Calu3 (cell line): ENCODE data around the gene NBAS. TPM values are rescaled to one million over a fixed set of nuclear protein-coding genes. Genes with fewer than 3 reads are reported as not detected.

ENCODE experiments used
- BruUV-seq: library from RNA; stranded (reverse); fragments of 400-500 nt; replicated peaks from 2 replicates; lab custom pipeline; 2021; lab: Mats Ljungman, UMichigan
- CTCF ChIA-PET: fragments of 300-600 bp; sonication (Branson Sonifier 250); formaldehyde crosslinking; loops from one replicate; lab custom pipeline; 2022; ENCODE audit warnings: antibody characterized with exemption; lab: Charles Lee
- DNase-seq: peaks from one replicate; pipeline ENCODE4 v3.0.0; 2022
- H3K27ac Mint-ChIP-seq: one replicate; pipeline ENCODE4 v1.8.0; 2022; ENCODE audit warnings: mixed read lengths; ENCODE audit not compliant: unreplicated experiment
- H3K27me3 Mint-ChIP-seq: one replicate; pipeline ENCODE4 v1.8.0; 2022; ENCODE audit warnings: mixed read lengths; ENCODE audit not compliant: unreplicated experiment
- H3K36me3 Mint-ChIP-seq: one replicate; pipeline ENCODE4 v1.8.0; 2022; ENCODE audit warnings: mild to moderate bottlenecking, moderate library complexity, mixed read lengths; ENCODE audit not compliant: insufficient read depth, unreplicated experiment
- H3K4me1 Mint-ChIP-seq: one replicate; pipeline ENCODE4 v1.8.0; 2022; ENCODE audit warnings: mild to moderate bottlenecking, low read depth, mixed read lengths; ENCODE audit not compliant: unreplicated experiment
- H3K4me3 Mint-ChIP-seq: one replicate; pipeline ENCODE4 v1.8.0; 2022; ENCODE audit warnings: mild to moderate bottlenecking, low read depth, moderate library complexity, mixed read lengths; ENCODE audit not compliant: unreplicated experiment
- H3K9me3 Mint-ChIP-seq: one replicate; pipeline ENCODE4 v1.8.0; 2022; ENCODE audit warnings: low read depth, mixed read lengths; ENCODE audit not compliant: unreplicated experiment
- CTCF ChIP-seq: fragments of 200-600 bp; IDR thresholded peaks from one replicate; pipeline ENCODE4 v1.8.0; 2022; ENCODE audit warnings: antibody characterized with exemption; ENCODE audit not compliant: unreplicated experiment
- intact Hi-C: fragments of 100-400 bp; cut with micrococcal nuclease; formaldehyde crosslinking; loops from one replicate; pipeline ENCODE4 v1.10.0; 2022; ENCODE audit not compliant: unreplicated experiment
- total RNA-seq: library from RNA; stranded (reverse); gene quantifications from 2 replicates; pipeline ENCODE4 v1.2.3, GENCODE V29; 2022

NBAS gene
- total RNA-seq, 1 experiment from 2014 or later = 30.4 TPM

GRCh38 chr2:15238028-15238427 lies 323.1 kb downstream of the NBAS start:
- Mint-ChIP-seq H3K9me3 (no peaks in the 10 kb centered on the region), H3K4me1 (peaks cover 9% of the 10 kb centered on the region), H3K27me3 (no peaks in the 10 kb centered on the region), H3K27ac (no peak overlapping the region), H3K4me3 (no peak overlapping the region), H3K36me3 (no peaks in the 10 kb centered on the region)
- intact Hi-C loops = no loop called here
- no peak for TF ChIP-seq CTCF
- BruUV-seq = no TSS peak
- DNase-seq = no peak
- CTCF ChIA-PET = no interaction called here

GRCh38 chr2:15230599-15231192 lies 330.4 kb downstream of the NBAS start:
- no peak for DNase-seq
- no peaks in the 10 kb centered on the region for H3K27me3 Mint-ChIP-seq
- no peak for TF ChIP-seq CTCF
- BruUV-seq = no TSS peak
- no peaks in the 10 kb centered on the region for H3K4me1 Mint-ChIP-seq
- no peak overlapping the region for H3K4me3 Mint-ChIP-seq
- intact Hi-C loops = no loop called here
- H3K27ac Mint-ChIP-seq = no peak overlapping the region
- no peaks in the 10 kb centered on the region for H3K9me3 Mint-ChIP-seq
- H3K36me3 Mint-ChIP-seq = no peaks in the 10 kb centered on the region
- CTCF ChIA-PET = no interaction called here

GRCh38 chr2:15226661-15227060 lies 334.5 kb downstream of the NBAS start:
- DNase-seq = no peak
- no TSS peak for BruUV-seq
- Mint-ChIP-seq H3K4me3 (no peak overlapping the region), H3K9me3 (no peaks in the 10 kb centered on the region), H3K27ac (no peak overlapping the region), H3K27me3 (no peaks in the 10 kb centered on the region), H3K36me3 (no peaks in the 10 kb centered on the region), H3K4me1 (no peaks in the 10 kb centered on the region)
- CTCF ChIA-PET = no interaction called here
- no peak for TF ChIP-seq CTCF
- intact Hi-C loops = no loop called here

GRCh38 chr2:15225131-15225530 lies 336.0 kb downstream of the NBAS start:
- CTCF ChIA-PET = no interaction called here
- no peak for TF ChIP-seq CTCF
- no peak for DNase-seq
- Mint-ChIP-seq H3K4me1 (no peaks in the 10 kb centered on the region), H3K9me3 (no peaks in the 10 kb centered on the region), H3K27ac (no peak overlapping the region), H3K4me3 (no peak overlapping the region), H3K27me3 (no peaks in the 10 kb centered on the region), H3K36me3 (no peaks in the 10 kb centered on the region)
- no TSS peak for BruUV-seq
- intact Hi-C loops = no loop called here
